A172 (cell line): Measurements from ENCODE around the gene CFAP20DC. TPM values are rescaled to one million over a fixed set of nuclear protein-coding genes. Genes with fewer than 3 reads are reported as not detected.
A peak's percentile ranks its signal among the peaks of the same experiment; 100 is the strongest.
"Not testable (repeated sequence)": the region's sequence is repeated elsewhere in the genome, so short reads cannot be mapped to it uniquely, and the experiment has no call there.

ENCODE experiments used
- DNase-seq: peaks from one replicate; pipeline ENCODE4 v3.0.0-alpha.2; 2015; ENCODE audit warnings: low spot score
- total RNA-seq: library from RNA; depleted of rRNA; stranded (reverse); fragments of >200 nt; shearing (Covaris generic); gene quantifications from 2 replicates; pipeline ENCODE4 v1.2.3, GENCODE V29; 2014

The CFAP20DC gene
- total RNA-seq, 1 experiment from 2014 or later = 6.5 TPM

DNA sequence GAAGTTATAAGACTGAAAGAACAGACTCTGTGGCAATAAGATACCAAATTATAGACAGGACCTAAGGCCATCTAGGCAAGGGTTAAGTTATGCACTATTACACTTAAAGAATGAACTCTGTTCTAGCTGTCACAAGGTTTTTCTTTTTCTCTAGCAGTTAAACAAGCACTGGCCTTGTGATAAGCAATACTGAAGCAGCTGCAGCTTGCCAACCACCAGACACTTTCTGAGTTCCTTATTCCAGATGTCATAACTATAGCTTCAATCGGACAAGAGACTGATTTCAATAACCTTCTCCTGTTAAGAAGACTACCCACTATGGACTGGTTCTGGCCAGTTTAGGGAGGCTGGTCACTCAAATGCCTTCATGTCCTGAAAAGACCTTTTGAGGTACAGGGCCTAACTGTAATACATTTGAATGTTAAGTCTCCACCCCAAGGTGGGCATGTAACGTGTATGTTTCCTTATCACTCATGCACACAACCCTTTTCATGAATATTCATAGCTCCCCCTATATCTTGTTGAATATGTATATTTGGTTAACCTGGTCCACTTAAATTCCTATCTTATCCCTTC lies 85.8 kb downstream of the CFAP20DC start:
- no peak for DNase-seq

DNA sequence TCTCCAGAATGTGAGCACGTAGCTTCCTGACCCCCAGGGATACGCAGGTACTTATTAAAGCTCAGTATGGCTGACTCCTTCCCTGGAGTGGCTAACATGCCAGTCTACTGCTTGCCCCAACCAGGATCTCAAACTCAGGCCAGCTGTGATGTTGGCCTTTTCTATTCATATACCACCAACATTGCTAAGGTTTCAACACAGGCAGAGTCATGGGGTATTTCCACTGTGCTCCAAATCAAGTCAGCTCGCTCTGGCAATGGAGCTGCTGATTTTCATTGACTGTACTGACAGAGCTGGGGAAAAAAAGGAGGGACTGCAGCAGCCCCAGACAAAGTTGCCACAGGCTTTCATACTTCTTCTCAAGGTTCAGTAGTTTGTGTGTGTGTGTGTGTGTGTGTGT lies 87.0 kb downstream of the CFAP20DC start:
- no peak for DNase-seq

DNA sequence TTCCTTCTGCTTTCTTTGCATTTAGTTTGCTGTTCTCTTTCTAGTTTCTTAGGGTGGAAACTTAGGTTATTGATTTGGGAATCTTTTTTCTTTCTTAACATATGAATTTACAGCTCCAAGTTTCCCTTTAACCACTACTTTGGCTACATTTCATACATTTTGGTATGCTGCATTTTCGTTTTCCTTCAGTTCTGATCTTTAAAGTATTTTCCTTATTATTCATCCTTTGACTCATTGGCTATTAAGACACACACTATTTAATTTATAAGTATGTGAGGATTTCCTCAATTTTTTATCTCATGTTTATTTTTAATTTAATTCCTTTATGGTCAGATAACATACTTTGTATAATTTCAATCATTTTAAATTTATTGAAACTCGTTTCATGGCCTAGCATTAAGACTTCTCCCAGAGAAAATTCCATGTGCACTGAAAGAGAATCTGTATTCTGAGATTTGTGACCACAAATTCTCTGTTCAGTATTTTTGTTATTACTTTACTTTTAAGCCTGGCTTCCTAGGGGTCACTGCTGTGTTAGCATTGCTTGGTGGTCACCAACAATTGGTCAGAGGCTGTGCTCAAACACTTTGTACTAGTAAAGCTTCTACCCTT lies 87.7 kb downstream of the CFAP20DC start:
- no peak for DNase-seq

DNA sequence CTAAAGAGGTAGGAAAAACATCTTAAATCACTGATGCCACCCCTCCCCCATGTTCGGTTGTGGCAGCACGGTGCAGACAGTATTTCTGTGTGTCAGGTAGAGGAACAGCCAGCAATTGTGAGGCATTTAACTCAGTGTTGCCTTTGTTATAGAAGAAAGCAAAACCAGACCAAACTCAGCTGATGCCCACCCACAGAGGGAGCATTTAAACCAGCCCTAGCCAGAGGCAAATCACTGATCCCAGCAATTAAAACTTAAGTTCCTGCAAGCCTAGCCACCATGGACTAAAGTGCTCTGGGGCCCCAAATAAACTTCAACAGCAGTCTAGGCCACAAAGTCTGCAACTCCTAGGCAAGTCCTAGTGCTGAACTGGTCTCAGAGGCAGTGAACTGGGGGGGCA lies 94.5 kb downstream of the CFAP20DC start:
- DNase-seq = no peak

DNA sequence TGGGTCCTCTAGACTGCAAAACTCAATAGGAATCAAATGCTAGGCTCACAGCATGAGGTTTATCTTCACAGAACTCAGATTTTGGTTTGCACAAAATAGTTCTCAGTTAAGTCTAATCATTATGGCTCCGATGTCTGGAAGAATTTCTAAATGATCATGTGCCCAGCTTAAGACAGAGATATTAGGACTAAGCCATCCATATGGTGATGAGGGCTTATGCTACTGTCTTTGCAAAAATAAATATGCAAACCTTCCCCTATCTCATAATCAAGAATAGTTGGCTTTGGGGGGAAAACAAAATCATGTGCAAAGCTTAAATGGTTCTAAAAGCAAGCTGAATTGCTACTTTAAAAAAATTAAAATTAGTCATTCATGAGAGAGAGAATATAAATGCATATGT lies 96.5 kb downstream of the CFAP20DC start:
- no peak for DNase-seq

DNA sequence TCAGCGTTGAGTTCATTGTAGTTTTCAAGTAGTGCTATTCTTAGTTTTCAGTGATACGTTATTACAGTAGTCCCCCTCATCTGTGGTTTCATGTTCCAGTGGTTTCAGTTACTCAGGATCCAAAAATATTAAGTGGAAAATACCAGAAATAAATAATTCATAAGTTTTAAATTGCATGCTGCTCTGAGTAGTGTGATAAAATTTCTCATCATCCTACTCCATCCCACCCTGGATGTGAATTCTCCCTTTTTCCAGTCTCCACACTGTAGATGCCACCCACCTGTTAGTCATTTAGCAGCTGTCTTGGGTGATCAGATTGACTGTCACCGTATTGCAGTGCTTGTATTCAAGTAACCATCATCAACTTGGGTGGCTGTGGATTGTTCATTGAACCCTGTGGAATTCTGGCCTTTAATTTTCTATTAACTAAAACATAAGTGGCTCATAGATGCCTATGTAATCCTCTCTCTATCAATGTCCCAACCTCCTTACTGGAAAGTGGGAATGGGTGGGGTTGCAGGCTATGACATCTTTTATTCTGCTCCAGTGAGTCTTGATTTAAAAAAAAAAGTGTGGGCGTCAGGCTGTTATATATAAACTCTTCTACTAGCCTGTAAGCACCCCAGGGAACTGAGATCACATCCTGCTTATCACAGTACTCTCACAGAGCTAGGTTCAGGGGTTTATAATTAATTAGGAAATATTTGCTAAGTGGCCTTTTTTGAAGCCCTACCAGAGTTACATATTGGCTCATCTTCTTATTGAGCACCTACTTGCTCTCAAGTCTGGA lies 97.5 kb downstream of the CFAP20DC start:
- DNase-seq = no peak

DNA sequence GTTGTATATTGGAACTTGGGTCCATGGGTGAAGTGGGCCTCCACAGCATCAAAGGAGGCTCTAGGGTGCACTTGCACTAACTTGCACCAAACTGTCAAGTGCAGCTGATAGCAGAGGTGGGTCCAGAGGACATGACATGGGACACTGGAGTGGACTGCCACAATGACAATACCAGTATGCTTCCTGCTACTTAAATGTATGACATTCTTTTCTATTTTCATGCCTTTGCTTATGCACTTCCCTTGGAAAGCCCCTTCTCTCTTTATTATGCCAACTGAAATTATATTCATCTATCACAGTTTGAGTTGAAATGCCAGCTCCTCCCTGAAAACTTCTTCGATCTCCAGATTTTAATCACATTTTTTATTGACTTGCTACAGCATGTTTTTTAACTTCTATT lies 101.8 kb downstream of the CFAP20DC start:
- no peak for DNase-seq

DNA sequence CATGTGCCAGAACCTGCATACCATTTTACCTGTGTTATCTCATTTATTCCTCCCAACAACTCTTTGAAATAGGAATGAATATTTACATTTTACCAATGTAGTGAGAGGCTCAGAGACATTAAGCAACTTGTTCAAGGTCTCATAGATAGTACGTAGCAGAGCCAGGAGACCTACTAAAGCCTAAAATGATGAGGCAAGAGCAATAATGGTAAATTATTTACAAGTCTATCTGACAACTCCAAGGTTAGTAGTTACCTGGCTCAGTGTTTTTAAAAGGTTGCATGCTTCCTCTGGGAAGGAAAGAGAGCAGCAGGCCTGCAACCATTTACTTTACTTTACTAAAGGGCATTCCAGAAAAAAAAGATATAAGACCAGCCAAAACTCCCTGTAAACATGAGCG lies 103.0 kb downstream of the CFAP20DC start:
- no peak for DNase-seq

DNA sequence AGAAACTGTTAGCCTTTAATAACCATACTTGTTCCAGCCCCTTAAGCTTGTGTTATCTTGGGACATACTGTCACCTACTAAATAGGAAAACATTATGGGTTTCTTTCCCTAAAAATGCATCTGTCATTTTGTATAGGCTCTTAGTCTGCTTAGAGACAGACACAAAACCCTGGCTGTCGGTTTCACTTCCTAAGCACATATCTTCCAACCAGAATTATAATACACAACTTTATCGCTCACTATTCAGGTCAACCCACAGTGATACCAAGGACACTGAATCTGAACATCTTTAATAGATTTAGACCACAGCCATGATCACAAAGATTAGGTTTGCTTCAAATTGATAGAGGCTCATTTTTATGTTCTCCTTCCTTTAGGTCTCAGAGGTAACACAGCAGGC lies 111.8 kb downstream of the CFAP20DC start:
- no peak for DNase-seq

DNA sequence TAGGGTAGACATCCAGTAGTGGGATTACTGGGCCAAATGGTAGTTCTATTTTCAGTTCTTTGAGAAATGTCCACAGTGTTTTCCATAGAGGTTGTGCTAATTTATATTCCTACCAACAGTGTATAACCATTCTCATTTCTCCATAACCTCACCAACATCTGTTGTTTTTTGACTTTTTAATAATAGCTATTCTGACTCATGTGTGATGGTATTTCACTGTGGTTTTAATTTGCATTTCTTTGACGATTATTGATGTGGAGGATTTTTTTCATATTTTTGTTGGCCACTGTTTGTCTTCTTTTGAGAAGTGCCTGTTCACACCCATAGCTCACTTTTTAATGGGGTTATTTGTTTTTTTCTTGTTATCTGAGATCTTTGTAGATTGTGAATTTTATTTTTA lies 125.2 kb downstream of the CFAP20DC start:
- DNase-seq = peak; percentile 8

DNA sequence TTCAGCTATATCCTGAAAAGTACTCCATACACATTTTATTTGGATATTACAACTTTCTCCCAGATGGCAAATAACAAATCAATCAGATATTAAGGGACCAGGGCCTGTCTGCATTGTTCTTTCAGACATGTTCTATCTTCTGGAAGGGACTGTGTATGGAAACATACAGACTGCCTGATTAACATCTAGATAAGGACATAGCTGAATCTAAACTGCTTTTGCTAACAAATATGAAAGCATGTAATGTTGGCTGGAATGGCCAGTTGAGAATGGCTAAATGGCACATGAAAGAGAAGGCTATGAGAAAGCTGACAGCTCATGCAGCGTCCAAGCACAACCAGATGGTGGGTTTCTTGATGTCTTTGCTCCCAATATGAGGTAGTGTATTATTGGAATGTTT lies 149.4 kb downstream of the CFAP20DC start:
- no peak for DNase-seq

DNA sequence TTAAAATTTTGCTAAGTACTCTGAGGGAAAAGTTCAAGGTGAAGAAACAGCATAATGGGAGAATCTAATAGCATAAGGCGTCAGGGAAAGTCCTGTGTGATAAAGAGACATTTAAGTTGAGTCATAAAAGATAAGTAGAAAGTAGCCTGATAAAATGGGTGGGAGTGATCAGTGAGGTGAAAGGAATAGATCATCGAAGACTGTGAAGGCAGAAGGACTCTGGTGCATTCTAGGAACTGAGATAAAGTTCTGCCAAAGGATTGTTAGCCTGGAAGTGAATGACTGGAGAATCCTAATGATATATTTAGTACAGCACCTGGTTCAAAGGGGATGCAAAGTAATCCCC lies 149.9 kb downstream of the CFAP20DC start:
- DNase-seq = peak; percentile 6

DNA sequence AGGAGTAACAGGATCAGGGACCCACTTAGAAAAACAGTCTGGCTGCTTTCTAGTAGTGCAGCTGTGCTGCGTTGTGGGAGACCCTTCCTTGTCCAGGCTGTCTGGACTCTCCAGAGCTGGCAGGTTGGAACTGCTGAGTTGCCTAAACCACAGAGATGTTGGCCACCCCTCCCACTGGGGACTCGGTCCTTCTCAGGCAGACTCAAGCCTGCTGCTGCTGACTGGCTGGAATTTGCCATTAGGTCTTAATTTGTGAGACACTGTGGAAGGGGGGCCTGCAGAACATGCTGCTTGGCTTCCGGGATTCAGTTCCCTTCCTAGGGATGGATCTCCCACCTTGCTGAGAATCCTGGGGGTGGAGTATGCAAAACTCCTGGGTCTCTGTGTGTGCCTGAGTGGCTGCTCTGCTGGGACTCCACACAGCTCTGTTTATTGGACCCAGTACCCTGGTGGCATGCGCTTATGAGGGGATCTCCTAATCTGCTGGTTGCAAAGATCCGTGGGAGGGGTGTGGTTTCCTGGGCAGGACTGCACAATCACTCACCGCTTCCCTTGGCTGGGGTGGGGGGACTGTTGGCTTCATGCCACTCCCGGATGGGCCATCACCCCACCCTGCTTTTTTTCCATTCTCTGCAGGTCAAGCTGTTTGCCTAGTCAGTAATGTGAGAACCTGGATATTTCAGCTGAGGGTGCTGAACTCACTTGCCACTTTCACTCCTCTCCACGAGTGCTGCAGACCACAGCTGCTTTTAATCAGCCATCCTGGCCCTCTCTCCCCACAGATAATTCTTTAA lies 150.5 kb downstream of the CFAP20DC start:
- DNase-seq = peak; percentile 27

DNA sequence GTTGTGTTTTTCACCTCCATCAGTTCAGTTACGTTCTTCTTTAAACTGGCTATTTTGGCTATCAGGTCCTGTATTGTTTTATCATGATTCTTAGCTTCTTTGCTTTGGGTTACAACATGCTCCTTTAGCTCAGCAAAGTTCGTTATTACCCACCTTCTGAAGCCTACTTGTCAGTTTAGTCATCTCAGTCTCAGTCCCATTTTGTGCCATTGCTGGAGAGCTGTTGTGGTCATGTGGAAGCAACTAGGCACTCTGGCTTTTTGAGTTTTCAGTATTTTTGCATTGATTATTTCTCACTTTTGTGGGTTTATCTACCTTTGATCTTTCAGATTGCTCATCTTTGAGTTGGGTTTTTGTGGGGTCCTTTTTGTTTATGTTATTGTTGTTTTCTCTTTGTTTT lies 151.3 kb downstream of the CFAP20DC start:
- DNase-seq = no peak

DNA sequence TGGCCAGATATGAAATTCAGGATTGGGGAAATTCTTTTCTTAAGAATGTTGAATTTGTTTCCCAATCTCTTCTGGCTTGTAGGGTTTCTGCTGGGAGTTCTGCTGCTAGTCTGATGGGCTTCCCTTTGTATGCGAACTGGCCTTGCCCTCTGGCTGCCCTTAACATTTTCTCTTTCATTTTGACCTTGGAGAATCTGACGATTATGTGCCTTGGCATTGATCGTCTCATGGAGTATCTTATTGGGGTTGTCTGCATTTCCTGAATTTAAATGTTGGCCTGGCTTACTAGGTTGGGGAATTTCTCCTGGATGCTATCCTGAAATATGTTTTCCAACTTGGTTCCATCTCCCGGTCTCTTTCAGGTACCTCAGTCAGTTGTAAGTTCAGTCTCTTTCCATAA lies 152.2 kb downstream of the CFAP20DC start:
- no peak for DNase-seq

DNA sequence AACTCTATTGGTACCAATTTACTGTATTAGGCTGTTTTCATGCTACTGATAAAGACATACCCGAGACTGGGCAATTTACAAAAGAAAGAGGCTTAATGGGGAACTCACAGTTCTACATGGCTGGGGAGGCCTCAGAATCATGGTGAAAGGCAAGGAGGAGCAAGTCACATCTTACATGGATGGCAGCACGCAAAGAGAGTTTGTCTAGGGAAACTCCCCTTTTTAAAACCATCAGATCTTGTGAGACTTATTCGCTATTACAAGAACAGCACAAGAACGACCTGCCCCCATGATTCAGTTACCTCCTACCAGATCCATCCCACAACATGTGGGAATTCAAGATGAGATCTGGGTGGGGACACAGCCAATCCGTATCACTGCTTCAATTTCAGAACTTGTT lies 154.1 kb downstream of the CFAP20DC start:
- DNase-seq = not testable (repeated sequence)

DNA sequence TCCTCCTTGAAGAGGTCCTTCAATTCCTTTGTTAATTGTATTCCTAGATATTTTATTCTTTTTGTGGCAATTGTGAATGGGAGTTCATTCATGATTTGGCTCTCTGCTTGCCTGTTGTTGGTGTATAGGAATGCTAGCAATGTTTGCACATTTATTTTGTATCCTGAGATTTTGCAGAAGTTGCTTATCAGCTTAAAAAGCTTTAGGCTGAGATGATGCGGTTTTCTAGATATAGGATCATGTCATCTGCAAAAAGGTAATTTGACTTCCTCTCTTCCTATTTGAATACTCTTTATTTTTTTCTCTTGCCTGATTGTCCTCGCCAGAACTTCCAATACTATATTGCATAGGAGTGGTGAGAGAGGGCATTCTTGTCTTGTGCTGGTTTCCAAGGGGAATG lies 157.3 kb downstream of the CFAP20DC start:
- not testable (repeated sequence) for DNase-seq

DNA sequence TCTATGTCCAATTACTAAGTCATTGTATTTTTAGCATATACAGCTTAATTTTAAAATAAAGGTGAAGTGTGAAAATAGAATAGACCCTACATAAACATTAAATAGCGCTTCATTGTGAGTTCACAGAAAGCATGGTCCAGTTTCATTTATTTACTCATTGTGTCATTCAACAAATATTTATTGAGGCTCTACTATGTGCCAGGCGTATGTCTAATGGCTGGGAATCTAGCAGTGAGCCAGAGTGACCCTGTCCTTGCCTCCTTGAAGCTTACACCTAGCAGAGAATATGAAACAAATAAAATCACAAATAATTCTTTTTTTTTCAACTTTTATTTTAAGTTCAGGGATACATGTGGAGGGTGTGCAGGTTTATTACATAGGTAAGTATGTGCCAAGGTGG lies 161.7 kb downstream of the CFAP20DC start:
- no peak for DNase-seq

DNA sequence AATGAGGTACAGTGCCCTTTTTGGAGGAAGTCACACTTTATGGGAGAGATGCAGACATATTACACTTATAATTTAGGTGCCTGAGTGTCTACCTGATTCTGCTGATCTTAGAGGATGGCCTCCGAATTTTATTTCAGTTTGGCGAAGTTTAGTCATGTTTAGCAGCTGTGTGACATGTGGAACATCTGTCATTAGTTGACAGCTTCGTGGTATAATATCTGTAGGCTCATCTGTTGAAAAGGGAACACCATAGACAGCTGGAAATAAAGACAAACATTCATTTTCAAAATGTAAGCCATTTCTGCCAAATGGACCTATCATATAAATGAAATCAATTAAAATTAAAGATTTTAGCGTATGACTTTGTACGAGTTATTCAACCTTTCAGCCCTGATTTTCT lies 165.4 kb downstream of the CFAP20DC start:
- no peak for DNase-seq

DNA sequence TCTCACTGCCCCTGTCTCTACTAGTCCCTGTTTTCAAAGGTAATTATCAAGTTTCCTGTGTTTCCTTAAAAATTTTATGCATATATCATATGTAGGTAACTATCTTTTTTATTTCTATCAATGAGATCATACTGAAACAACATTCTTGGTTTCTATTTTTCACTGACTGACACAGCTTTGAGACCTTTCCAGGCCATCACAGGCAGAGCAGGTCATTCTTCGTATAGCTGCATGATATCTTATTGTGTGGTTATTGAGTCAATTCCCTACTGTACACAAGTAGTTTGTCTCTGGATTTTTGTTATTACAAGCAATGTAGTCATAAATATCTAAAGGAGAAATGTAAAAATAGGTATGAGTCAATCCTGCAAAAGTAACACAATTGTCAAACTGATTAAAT lies 169.6 kb downstream of the CFAP20DC start:
- no peak for DNase-seq

DNA sequence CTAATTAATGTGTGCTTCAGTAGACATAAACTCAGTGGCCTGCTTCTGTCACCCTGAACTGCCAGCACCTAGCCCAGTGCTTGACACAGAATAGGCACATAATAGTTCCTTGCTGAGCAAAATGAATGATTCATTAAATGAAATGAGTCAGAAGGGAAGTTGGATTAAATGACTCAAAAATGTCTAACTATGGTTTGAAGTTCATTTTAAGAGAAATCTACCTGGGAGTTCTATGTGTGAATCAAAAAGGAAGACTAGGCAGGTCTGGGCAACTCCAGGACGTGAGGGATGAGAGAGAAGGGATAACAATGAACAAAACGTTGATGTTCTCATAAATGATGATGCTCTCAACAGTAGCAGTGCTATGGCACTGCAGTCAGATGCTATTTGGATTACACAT lies 175.0 kb downstream of the CFAP20DC start:
- DNase-seq = peak; percentile 69

DNA sequence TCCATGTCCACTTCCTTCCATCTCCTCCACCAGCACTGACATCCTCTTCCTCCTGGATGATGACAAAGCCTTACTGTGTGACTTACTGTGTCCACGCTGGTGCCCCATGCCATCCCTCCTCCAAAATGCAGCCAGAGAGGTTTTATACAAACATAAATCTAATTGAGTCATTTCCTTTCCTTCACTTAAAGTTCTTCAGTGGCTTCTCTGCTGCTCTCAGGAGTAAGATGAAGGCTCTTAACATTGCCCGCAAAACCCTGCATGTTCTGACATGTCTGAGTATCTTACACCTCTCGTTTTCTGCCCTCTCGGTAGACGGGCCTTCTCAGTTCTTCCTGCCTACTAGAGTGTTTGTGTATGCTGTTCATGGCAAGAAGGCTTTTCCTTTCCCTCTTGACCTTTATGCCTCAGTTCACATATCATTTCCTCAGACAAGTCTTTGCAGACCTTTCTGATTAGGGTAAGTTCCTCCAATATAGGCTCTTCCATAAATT lies 175.5 kb downstream of the CFAP20DC start:
- DNase-seq = peak; percentile 79
